ENCODE results near the gene B4GALNT3. TPM values are rescaled to one million over a fixed set of nuclear protein-coding genes. Genes with fewer than 3 reads are reported as not detected.

The B4GALNT3 gene
- total RNA-seq, 1 donor from 2014 or later: 67.0 TPM

GRCh38 chr12:585062-586061 is 125.6 kb downstream of the B4GALNT3 start:
- TF ChIP-seq CTCF (IDR thresholded peaks at IDR 0.05; ENCODE audit: unreplicated experiment): no peak
- H3K9me3 Mint-ChIP-seq (ENCODE audit: low read depth): peaks cover 10% of the 10 kb centered on the region
- peaks cover 11% of the 10 kb centered on the region for H3K27me3 Mint-ChIP-seq
- no peak overlapping the region for H3K4me3 Mint-ChIP-seq (ENCODE audit: low read depth)
- no peak for DNase-seq (ENCODE audit: low spot score, unreplicated experiment)
- H3K36me3 Mint-ChIP-seq (ENCODE audit: insufficient read depth): peaks cover 2% of the 10 kb centered on the region
- no peak overlapping the region for H3K27ac Mint-ChIP-seq
- peaks cover 13% of the 10 kb centered on the region for H3K4me1 Mint-ChIP-seq (ENCODE audit: low read depth)

DNA sequence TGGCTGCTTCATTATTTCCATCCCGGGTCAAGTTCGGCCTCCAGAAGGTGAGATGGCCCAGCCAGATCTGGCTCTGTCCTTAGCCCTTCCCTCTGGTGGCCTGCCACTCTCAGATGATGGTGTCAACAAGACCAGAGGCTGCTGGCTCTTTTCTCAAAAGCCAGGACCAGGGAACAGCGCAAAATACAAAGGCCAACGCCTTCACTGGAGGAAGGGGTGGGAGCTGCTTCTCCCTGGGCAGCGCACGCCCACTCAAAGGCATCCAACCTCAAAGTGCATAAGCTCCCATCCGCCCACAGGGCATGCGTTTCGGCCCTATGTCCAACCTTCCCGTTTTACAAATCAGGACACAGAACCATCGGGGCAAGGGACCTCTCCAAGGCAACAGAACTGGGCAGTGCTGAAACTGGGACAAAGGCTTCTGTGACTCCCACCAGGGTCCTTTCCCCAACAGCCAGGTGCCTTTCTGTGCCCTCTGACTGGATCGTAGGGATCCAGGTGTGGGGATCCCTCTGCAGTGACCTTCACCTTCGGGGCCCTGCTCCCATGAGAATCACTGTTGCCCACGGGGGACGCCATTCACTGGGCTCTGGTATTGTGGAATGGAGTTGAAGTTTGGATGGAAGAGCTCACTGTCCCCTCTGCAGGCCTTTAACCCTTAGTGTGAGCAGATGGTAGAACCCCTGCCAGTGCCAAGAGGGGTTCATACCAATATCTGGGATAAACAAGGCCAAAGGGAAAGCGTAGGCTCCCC is 126.8 kb downstream of the B4GALNT3 start:
- Mint-ChIP-seq H3K36me3 (ENCODE audit: insufficient read depth) (peaks cover 2% of the 10 kb centered on the region), H3K9me3 (ENCODE audit: low read depth) (peaks cover 10% of the 10 kb centered on the region), H3K27me3 (peaks cover 8% of the 10 kb centered on the region), H3K27ac (no peak overlapping the region), H3K4me3 (ENCODE audit: low read depth) (no peak overlapping the region), H3K4me1 (ENCODE audit: low read depth) (peaks cover 18% of the 10 kb centered on the region)
- no peak for TF ChIP-seq CTCF (IDR thresholded peaks at IDR 0.05; ENCODE audit: unreplicated experiment)
- no peak for DNase-seq (ENCODE audit: low spot score, unreplicated experiment)

DNA sequence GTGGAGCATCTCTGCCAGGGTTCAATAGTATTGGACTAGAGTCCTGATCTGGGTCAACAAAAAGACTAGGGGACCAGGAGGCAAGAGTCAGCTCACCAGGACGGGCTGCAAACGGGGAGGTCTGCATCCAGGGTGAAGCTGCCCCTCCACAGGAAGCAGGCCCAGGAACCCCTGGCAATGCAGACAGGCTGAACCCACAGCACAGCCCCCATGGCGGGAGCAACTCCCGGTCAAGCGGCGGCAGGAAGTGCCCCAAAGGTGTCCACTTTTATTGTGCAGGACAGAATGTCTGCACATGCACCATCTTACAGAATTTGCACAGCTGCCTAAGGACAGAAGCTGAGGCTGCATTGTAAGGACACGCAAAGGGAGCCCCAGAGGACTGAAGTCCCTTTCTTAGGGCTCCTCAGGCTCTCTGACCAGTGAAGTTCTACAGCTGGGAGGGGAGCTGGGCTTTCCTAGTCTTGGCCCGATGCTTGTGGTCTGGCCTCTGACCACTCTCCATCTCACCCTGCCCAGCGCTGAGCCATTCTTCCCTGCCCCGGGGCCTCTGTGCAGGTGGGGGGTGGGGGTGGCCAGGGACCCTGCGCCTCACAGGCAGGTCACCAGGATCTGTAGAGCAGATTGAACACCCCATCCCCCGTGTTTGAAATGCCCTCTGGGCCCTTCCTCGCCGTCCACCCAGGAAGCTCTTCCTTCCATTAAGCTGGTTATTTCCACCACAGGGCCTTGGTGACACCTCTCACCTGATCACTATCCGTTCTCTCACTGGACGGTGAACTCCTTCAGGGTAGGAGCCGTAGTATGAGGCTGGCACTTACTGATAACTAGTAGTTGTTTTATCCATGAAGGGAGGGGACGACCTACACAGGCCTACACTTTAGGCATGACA is 127.6 kb downstream of the B4GALNT3 start:
- Mint-ChIP-seq H3K27me3 (peaks cover 8% of the 10 kb centered on the region), H3K27ac (no peak overlapping the region)

DNA sequence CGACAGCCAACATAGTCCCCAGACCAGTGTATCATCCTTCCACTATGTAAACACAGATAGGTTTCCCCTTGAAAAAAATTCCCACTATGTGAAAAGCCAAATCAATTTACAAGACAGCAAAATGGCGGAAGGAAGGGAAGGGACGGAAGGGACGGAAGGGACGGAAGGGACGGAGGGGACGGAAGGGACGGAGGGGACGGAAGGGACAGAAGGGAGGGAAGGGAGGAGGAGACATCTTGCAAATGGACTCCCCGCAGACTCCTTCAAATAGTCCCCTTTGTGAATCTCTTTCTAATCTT is 128.2 kb downstream of the B4GALNT3 start:
- H3K4me3 Mint-ChIP-seq (ENCODE audit: low read depth): no peak overlapping the region
- H3K36me3 Mint-ChIP-seq (ENCODE audit: insufficient read depth): peaks cover 2% of the 10 kb centered on the region
- DNase-seq (ENCODE audit: low spot score, unreplicated experiment): no peak
- peaks cover 24% of the 10 kb centered on the region for H3K4me1 Mint-ChIP-seq (ENCODE audit: low read depth)
- H3K27me3 Mint-ChIP-seq: peaks cover 12% of the 10 kb centered on the region
- no peak overlapping the region for H3K27ac Mint-ChIP-seq
- peaks cover 10% of the 10 kb centered on the region for H3K9me3 Mint-ChIP-seq (ENCODE audit: low read depth)
- no peak for TF ChIP-seq CTCF (IDR thresholded peaks at IDR 0.05; ENCODE audit: unreplicated experiment)

More for the DNA sequence above, 127.6 kb downstream of the B4GALNT3 start:
- Mint-ChIP-seq H3K4me3 (ENCODE audit: low read depth) (no peak overlapping the region), H3K4me1 (ENCODE audit: low read depth) (peaks cover 24% of the 10 kb centered on the region), H3K36me3 (ENCODE audit: insufficient read depth) (peaks cover 2% of the 10 kb centered on the region), H3K9me3 (ENCODE audit: low read depth) (peaks cover 10% of the 10 kb centered on the region)
- DNase-seq (ENCODE audit: low spot score, unreplicated experiment): no peak
- TF ChIP-seq CTCF (IDR thresholded peaks at IDR 0.05; ENCODE audit: unreplicated experiment): no peak
